GM12878 (cell line): ENCODE results near the gene MDC1. TPM values are rescaled to one million over a fixed set of nuclear protein-coding genes. Genes with fewer than 3 reads are reported as not detected.

ENCODE experiments used
- ASH2L ChIP-seq: fragments of 300-600, 200-600 bp; sonication (generic); IDR thresholded peaks from 2 replicates; pipeline ENCODE4 v1.6.1; 2017; ENCODE audit warnings: low read depth, mild to moderate bottlenecking, borderline replicate concordance
- ATF7 ChIP-seq: fragments of 450-650 bp; IDR thresholded peaks from 2 replicates; pipeline ENCODE4 v1.6.1; 2016; ENCODE audit warnings: low read depth, mild to moderate bottlenecking
- BCL11A ChIP-seq: IDR thresholded peaks from 2 replicates; pipeline ENCODE4 v1.6.1; 2011; ENCODE audit warnings: low read depth, low read length
- CBX5 ChIP-seq: sonication (generic); IDR thresholded peaks from 2 replicates; pipeline ENCODE4 v1.6.1; 2016; ENCODE audit warnings: low read depth, moderate library complexity, mild to moderate bottlenecking, inconsistent platforms
- ESRRA ChIP-seq: IDR thresholded peaks from 2 replicates; pipeline ENCODE4 v1.6.1; 2012; ENCODE audit warnings: mild to moderate bottlenecking, low read length, improper control_type of control experiment
- FOXM1 ChIP-seq: IDR thresholded peaks from 2 replicates; pipeline ENCODE4 v1.6.1; 2012; ENCODE audit warnings: low read depth, mild to moderate bottlenecking, inconsistent platforms, low read length, moderate library complexity
- GABPA ChIP-seq: IDR thresholded peaks from 2 replicates; pipeline ENCODE4 v1.6.1; 2014; ENCODE audit warnings: antibody characterized with exemption, low read depth, mild to moderate bottlenecking, inconsistent platforms
- HDAC2 ChIP-seq: fragments of 200-600 bp; sonication (generic); IDR thresholded peaks from 2 replicates; pipeline ENCODE4 v1.6.1; 2017
- HDGF ChIP-seq: fragments of 450-650 bp; IDR thresholded peaks from 2 replicates; pipeline ENCODE4 v1.6.1; 2016; ENCODE audit warnings: antibody characterized with exemption
- JUNB ChIP-seq: IDR thresholded peaks from 2 replicates; pipeline ENCODE4 v1.6.1; 2016; ENCODE audit warnings: antibody characterized with exemption, mild to moderate bottlenecking
- KLF5 ChIP-seq: fragments of 450-650 bp; IDR thresholded peaks from 2 replicates; pipeline ENCODE4 v1.6.1; 2014; ENCODE audit warnings: mild to moderate bottlenecking; ENCODE audit not compliant: partially characterized antibody
- NFYA ChIP-seq: IDR thresholded peaks from 2 replicates; pipeline ENCODE4 v1.6.1; 2011; ENCODE audit warnings: low read depth, mild to moderate bottlenecking, low read length, improper control_type of control experiment, borderline replicate concordance
- NFYB ChIP-seq: IDR thresholded peaks from 2 replicates; pipeline ENCODE4 v1.6.1; 2011; ENCODE audit warnings: low read depth, mild to moderate bottlenecking, low read length, improper control_type of control experiment, moderate library complexity; ENCODE audit not compliant: insufficient read depth
- SIX5 ChIP-seq: IDR thresholded peaks from 2 replicates; pipeline ENCODE4 v1.6.1; 2011; ENCODE audit warnings: mild to moderate bottlenecking, low read depth, low read length, moderate library complexity; ENCODE audit not compliant: severe bottlenecking
- TCF7 ChIP-seq: IDR thresholded peaks from 2 replicates; pipeline ENCODE4 v1.6.1; 2014; ENCODE audit warnings: antibody characterized with exemption, borderline replicate concordance
- WRNIP1 ChIP-seq: IDR thresholded peaks from 2 replicates; pipeline ENCODE4 v1.6.1; 2011; ENCODE audit warnings: low read depth, low read length, improper control_type of control experiment, borderline replicate concordance
- ZNF217 ChIP-seq: fragments of 450-650 bp; IDR thresholded peaks from 2 replicates; pipeline ENCODE4 v1.6.1; 2017; ENCODE audit warnings: antibody characterized with exemption, mild to moderate bottlenecking
- ZNF622 ChIP-seq: fragments of 450-650 bp; IDR thresholded peaks from 2 replicates; pipeline ENCODE4 v1.6.1; 2017; ENCODE audit warnings: mild to moderate bottlenecking, inconsistent platforms
- polyA plus RNA-seq, 11 experiments: library from polyadenylated mRNA; depleted of rRNA in 4 of 11; unstranded in 6 of 11; stranded (reverse) in 5 of 11; fragments of >200 nt; fragmentation: Nextera tagmentation in 4 of 11; fragmentation: Illumina TruSeq in 1 of 11; extraction: Ambion mirVana in 4 of 11; extraction: Trizol in 1 of 11; gene quantifications; 1 replicate in 1 of 11; 2 replicates in 10 of 11; pipeline versions ENCODE4 v1.2.1 to v1.2.3, GENCODE V29; 2011 to 2016; ENCODE audit warnings: inconsistent platforms in 2 of 11, missing spikeins in 2 of 11, low read depth in 1 of 11
- total RNA-seq, 4 experiments: library from RNA; depleted of rRNA in 3 of 4; stranded (reverse); fragments of >200 nt in 3 of 4; fragmentation: Illumina TruSeq in 1 of 4; extraction: Trizol in 1 of 4; gene quantifications; 2 replicates each; pipeline versions ENCODE4 v1.2.1 to v1.2.3, GENCODE V29; 2013 to 2021
- TF ChIP-seq, protein P1 (sequence below): fragments of 450-650 bp; IDR thresholded peaks from 2 replicates; pipeline ENCODE4 v1.6.1; 2016; ENCODE audit warnings: mild to moderate bottlenecking
- TF ChIP-seq, protein P2 (sequence below): IDR thresholded peaks from 2 replicates; pipeline ENCODE4 v1.6.1; 2012; ENCODE audit warnings: low read depth, low read length, improper control_type of control experiment
- TF ChIP-seq, protein P3 (sequence below): IDR thresholded peaks from 2 replicates; pipeline ENCODE4 v1.6.1; 2012; ENCODE audit warnings: low read length, inconsistent platforms
- TF ChIP-seq, protein P4 (sequence below): fragments of 450-650 bp; IDR thresholded peaks from 2 replicates; pipeline ENCODE4 v1.6.1; 2014; ENCODE audit warnings: mild to moderate bottlenecking
- TF ChIP-seq, protein P5 (sequence below): fragments of 450-650 bp; IDR thresholded peaks from 2 replicates; pipeline ENCODE4 v1.6.1; 2017; ENCODE audit warnings: low read depth, mild to moderate bottlenecking, moderate library complexity

Gene MDC1
- total and polyA plus RNA-seq, 10 of the 15 experiments (the other 5 are each of a cell fraction or from before 2014, with no cell fraction given): 5.1 to 62.5 (median 22.4) TPM

DNA sequence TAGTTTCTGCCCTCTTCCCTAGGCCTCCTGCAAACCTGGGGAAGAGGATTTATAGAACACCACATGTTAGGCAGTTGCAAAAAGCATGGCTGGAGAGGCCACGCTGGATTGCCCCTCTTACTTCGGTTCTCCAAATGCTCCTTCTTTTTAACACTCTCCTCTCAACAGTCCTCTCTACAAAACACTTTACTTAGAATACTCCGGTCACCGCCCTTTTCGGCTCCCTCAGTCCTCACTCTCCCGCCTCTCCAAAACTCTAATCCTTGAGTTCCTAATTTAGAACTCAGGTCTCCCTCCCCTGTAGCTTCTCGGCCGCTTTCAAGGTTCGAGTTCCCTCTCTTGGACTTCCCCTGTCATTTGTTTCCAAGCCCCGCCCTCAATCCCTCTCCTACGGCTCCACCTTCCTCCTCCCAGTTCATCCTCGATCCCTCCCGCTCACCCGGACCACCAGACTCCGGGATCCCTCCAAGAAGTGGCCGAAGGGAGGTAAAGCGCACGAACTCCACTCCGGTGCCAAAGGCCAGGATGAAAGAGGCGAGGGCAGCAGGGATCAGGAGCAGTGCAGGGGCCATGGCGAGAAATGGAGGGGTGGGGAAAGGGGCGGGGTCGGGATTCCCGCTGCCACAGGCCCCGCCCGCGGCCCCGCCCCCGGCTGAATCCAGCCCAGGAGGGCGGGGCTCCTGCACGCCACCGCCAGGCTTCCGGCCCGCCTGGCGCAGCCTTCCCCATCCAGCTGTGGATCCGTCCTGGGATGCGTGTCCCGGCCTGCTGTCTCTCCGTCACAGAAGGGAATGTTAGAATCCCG lies 26.5 kb downstream of the MDC1 start, which contains the start of gene NRM (continued):
- TF ChIP-seq GABPA (no peak), TCF7 (no peak), NFYA (no peak), JUNB (no peak), ESRRA (no peak), WRNIP1 (no peak), ASH2L (no peak), ZNF622 (no peak), SIX5 (no peak), CBX5 (no peak), FOXM1 (no peak), HDGF (peak; percentile 69; the same call in 1 of the 2 replicates), KLF5 (no peak), ATF7 (peak; percentile 35; the same call in 1 of the 2 replicates), HDAC2 (no peak), ZNF217 (no peak), BCL11A (no peak), NFYB (no peak)
- TF ChIP-seq, protein P1, sequence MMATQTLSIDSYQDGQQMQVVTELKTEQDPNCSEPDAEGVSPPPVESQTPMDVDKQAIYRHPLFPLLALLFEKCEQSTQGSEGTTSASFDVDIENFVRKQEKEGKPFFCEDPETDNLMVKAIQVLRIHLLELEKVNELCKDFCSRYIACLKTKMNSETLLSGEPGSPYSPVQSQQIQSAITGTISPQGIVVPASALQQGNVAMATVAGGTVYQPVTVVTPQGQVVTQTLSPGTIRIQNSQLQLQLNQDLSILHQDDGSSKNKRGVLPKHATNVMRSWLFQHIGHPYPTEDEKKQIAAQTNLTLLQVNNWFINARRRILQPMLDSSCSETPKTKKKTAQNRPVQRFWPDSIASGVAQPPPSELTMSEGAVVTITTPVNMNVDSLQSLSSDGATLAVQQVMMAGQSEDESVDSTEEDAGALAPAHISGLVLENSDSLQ: peak; percentile 56; the same call in 1 of the 2 replicates
- TF ChIP-seq, protein P2, sequence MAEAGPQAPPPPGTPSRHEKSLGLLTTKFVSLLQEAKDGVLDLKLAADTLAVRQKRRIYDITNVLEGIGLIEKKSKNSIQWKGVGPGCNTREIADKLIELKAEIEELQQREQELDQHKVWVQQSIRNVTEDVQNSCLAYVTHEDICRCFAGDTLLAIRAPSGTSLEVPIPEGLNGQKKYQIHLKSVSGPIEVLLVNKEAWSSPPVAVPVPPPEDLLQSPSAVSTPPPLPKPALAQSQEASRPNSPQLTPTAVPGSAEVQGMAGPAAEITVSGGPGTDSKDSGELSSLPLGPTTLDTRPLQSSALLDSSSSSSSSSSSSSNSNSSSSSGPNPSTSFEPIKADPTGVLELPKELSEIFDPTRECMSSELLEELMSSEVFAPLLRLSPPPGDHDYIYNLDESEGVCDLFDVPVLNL: no peak
- TF ChIP-seq, protein P3, sequence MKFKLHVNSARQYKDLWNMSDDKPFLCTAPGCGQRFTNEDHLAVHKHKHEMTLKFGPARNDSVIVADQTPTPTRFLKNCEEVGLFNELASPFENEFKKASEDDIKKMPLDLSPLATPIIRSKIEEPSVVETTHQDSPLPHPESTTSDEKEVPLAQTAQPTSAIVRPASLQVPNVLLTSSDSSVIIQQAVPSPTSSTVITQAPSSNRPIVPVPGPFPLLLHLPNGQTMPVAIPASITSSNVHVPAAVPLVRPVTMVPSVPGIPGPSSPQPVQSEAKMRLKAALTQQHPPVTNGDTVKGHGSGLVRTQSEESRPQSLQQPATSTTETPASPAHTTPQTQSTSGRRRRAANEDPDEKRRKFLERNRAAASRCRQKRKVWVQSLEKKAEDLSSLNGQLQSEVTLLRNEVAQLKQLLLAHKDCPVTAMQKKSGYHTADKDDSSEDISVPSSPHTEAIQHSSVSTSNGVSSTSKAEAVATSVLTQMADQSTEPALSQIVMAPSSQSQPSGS: no peak
- TF ChIP-seq, protein P4, sequence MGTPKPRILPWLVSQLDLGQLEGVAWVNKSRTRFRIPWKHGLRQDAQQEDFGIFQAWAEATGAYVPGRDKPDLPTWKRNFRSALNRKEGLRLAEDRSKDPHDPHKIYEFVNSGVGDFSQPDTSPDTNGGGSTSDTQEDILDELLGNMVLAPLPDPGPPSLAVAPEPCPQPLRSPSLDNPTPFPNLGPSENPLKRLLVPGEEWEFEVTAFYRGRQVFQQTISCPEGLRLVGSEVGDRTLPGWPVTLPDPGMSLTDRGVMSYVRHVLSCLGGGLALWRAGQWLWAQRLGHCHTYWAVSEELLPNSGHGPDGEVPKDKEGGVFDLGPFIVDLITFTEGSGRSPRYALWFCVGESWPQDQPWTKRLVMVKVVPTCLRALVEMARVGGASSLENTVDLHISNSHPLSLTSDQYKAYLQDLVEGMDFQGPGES: 0 out of 2 replicates have a peak, but pooled peaks have one; percentile 28
- TF ChIP-seq, protein P5, sequence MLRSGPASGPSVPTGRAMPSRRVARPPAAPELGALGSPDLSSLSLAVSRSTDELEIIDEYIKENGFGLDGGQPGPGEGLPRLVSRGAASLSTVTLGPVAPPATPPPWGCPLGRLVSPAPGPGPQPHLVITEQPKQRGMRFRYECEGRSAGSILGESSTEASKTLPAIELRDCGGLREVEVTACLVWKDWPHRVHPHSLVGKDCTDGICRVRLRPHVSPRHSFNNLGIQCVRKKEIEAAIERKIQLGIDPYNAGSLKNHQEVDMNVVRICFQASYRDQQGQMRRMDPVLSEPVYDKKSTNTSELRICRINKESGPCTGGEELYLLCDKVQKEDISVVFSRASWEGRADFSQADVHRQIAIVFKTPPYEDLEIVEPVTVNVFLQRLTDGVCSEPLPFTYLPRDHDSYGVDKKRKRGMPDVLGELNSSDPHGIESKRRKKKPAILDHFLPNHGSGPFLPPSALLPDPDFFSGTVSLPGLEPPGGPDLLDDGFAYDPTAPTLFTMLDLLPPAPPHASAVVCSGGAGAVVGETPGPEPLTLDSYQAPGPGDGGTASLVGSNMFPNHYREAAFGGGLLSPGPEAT: peak; percentile 93
